HepG2 (cell line): ENCODE measurements around the gene POLR1C. TPM values are rescaled to one million over a fixed set of nuclear protein-coding genes. Genes with fewer than 3 reads are reported as not detected.

ENCODE experiments used
- ATF2 ChIP-seq: sonication (generic); formaldehyde crosslinking; IDR thresholded peaks from 2 replicates; pipeline ENCODE4 v1.4.0; 2020; ENCODE audit warnings: missing genetic modification reagents
- DMAP1 ChIP-seq: IDR thresholded peaks from 2 replicates; pipeline ENCODE4 v1.6.1; 2016
- GTF2F1 ChIP-seq: fragments of 150-350 bp; IDR thresholded peaks from 2 replicates; pipeline ENCODE4 v1.6.1; 2014; ENCODE audit warnings: low read length
- HBP1 ChIP-seq: IDR thresholded peaks from 2 replicates; pipeline ENCODE4 v1.6.1; 2016; ENCODE audit warnings: low read depth, control low read depth
- HDAC2 ChIP-seq: sonication (generic); formaldehyde crosslinking; IDR thresholded peaks from 2 replicates; pipeline ENCODE4 v1.4.0; 2020; ENCODE audit warnings: missing genetic modification reagents
- NFKBIZ ChIP-seq: IDR thresholded peaks from 2 replicates; pipeline ENCODE4 v1.6.1; 2018; ENCODE audit warnings: missing genetic modification reagents, missing compliant biosample characterization
- PRDM4 ChIP-seq: sonication (generic); formaldehyde crosslinking; IDR thresholded peaks from 2 replicates; pipeline ENCODE4 v1.9.0; 2021; ENCODE audit warnings: missing genetic modification reagents, borderline replicate concordance
- RAD21 ChIP-seq: fragments of 450-650 bp; formaldehyde crosslinking; IDR thresholded peaks from 2 replicates; pipeline ENCODE4 v1.5.0; 2020; ENCODE audit warnings: mild to moderate bottlenecking
- RARA ChIP-seq: IDR thresholded peaks from 2 replicates; pipeline ENCODE4 v1.6.1; 2016; ENCODE audit warnings: missing genetic modification reagents, missing compliant biosample characterization
- TCF7 ChIP-seq: sonication (generic); IDR thresholded peaks from 2 replicates; pipeline ENCODE4 v1.6.1; 2016; ENCODE audit warnings: antibody characterized with exemption, low read depth
- XRCC5 ChIP-seq: fragments of 200-400 bp; formaldehyde crosslinking; optimal IDR thresholded peaks from 2 replicates; pipeline ENCODE3; 2017; ENCODE audit warnings: mild to moderate bottlenecking, low read length
- ZBTB39 ChIP-seq: sonication (generic); formaldehyde crosslinking; IDR thresholded peaks from 2 replicates; pipeline ENCODE4 v1.5.0; 2020; ENCODE audit warnings: missing genetic modification reagents
- ZHX2 ChIP-seq, 2 experiments: sonication (generic) in 1 of 2; formaldehyde crosslinking in 1 of 2; IDR thresholded peaks; 2 replicates each; pipeline versions ENCODE4 v1.6.1 to v1.9.0; 2014 to 2022; ENCODE audit warnings: antibody characterized with exemption in 1 of 2, borderline replicate concordance in 1 of 2, inconsistent platforms in 1 of 2, low read depth in 1 of 2, missing genetic modification reagents in 1 of 2
- ZNF367 ChIP-seq: sonication (generic); formaldehyde crosslinking; IDR thresholded peaks from 2 replicates; pipeline ENCODE4 v1.4.0; 2020; ENCODE audit warnings: missing genetic modification reagents, borderline replicate concordance
- ZNF563 ChIP-seq: sonication (generic); formaldehyde crosslinking; IDR thresholded peaks from 2 replicates; pipeline ENCODE4 v1.8.0; 2022; ENCODE audit warnings: mild to moderate bottlenecking, moderate library complexity, missing genetic modification reagents
- ZSCAN21 ChIP-seq: sonication (generic); formaldehyde crosslinking; IDR thresholded peaks from 2 replicates; pipeline ENCODE4 v1.8.0; 2022; ENCODE audit warnings: mild to moderate bottlenecking, missing genetic modification reagents, moderate library complexity, borderline replicate concordance
- polyA plus RNA-seq, 8 experiments: library from polyadenylated mRNA; depleted of rRNA in 3 of 8; stranded (reverse) in 7 of 8; unstranded in 1 of 8; fragments of >200 nt; fragmentation: Illumina TruSeq in 4 of 8; extraction: Trizol in 4 of 8; gene quantifications; 2 replicates each; pipeline versions ENCODE4 v1.2.1 to v1.2.3, GENCODE V29; 2011 to 2016; ENCODE audit warnings: low read depth in 4 of 8, missing spikeins in 1 of 8, mixed read lengths in 1 of 8; ENCODE audit not compliant: insufficient read depth in 1 of 8
- total RNA-seq, 5 experiments: library from RNA; depleted of rRNA; stranded (reverse); fragments of >200 nt; fragmentation: Illumina TruSeq; extraction: Trizol; gene quantifications; 2 replicates each; pipeline ENCODE4 v1.2.3, GENCODE V29; 2016; ENCODE audit warnings: low read depth in 1 of 5

POLR1C gene
- total and polyA plus RNA-seq, 2 of the 13 experiments (the other 11 are each of a cell fraction or from before 2014, with no cell fraction given): 62.6 to 72.2 TPM

- TF ChIP-seq RARA (CRISPR knock-in tag): peak; percentile 90
- TF ChIP-seq HDAC2 (CRISPR knock-in tag): peak; percentile 89; the same call in 1 of the 2 replicates
- TF ChIP-seq ZHX2 (IDR thresholded peaks at IDR 0.05; ENCODE audit: low read depth): peak; percentile 65; the same call in 1 of the 2 replicates
- 0 out of 2 replicates have a peak, but pooled peaks have one; percentile 35 for TF ChIP-seq ZHX2 (CRISPR knock-in tag; IDR thresholded peaks at IDR 0.05; ENCODE audit: borderline replicate concordance)
- 0 out of 2 replicates have a peak, but pooled peaks have one; percentile 30 for TF ChIP-seq RAD21 (CRISPR knock-in tag)
- TF ChIP-seq TCF7: 0 out of 2 replicates have a peak, but pooled peaks have one; percentile 7
- TF ChIP-seq HBP1: no peak
- no peak for TF ChIP-seq GTF2F1
- no peak for TF ChIP-seq DMAP1 (CRISPR knock-in tag)
- peak; percentile 35; the same call in 1 of the 2 replicates for TF ChIP-seq ATF2 (CRISPR knock-in tag)
- 0 out of 2 replicates have a peak, but pooled peaks have one; percentile 63 for TF ChIP-seq ZSCAN21 (CRISPR knock-in tag)
- peak; percentile 82 for TF ChIP-seq XRCC5
- no peak for TF ChIP-seq PRDM4
- TF ChIP-seq ZBTB39 (CRISPR knock-in tag): no peak
- peak; percentile 85; the same call in 1 of the 2 replicates for TF ChIP-seq NFKBIZ
- TF ChIP-seq ZNF367 (CRISPR knock-in tag): no peak
- TF ChIP-seq ZNF563 (CRISPR knock-in tag): 0 out of 2 replicates have a peak, but pooled peaks have one; percentile 58
Measured at GRCh38 chr6:43490523-43490939, 26.4 kb upstream of the POLR1C start (continued).
